Uterus (tissue), 2 donors: Measurements from ENCODE around the gene CDHR4.

Experiments
- CTCF ChIP-seq, 4 experiments: fragments of 200-600 bp in 2 of 4; fragments of 450-650 bp in 2 of 4; sonication (generic) in 2 of 4; IDR thresholded peaks; one replicate each; pipeline ENCODE4 v1.5.1; 2016 to 2019; ENCODE audit warnings: antibody characterized with exemption in 4 of 4, mild to moderate bottlenecking in 2 of 4, moderate library complexity in 1 of 4
- POLR2A ChIP-seq, 2 donors: fragments of 450-650 bp; IDR thresholded peaks; one replicate each; pipeline ENCODE4 v1.6.1; 2016; ENCODE audit warnings: antibody characterized with exemption in 2 of 2, mild to moderate bottlenecking in 1 of 2, moderate library complexity in 1 of 2

- TF ChIP-seq CTCF (IDR thresholded peaks at IDR 0.05), result no peak
- TF ChIP-seq POLR2A (IDR thresholded peaks at IDR 0.05), result no peak
Observed at GRCh38 chr3:49759226-49759625, 40.4 kb downstream of the CDHR4 start.
